Kidney (tissue), 14 donors: ENCODE data around the gene NDE1. TPM values are rescaled to one million over a fixed set of nuclear protein-coding genes. Genes with fewer than 3 reads are reported as not detected.

ENCODE experiments used
- DNase-seq, 5 donors: peaks; one replicate each; pipeline ENCODE4 v3.0.0-alpha.2; 2013 to 2020
- FAIRE-seq: peaks from 2 replicates; lab custom pipeline; 2012; peaks lifted over from hg19 to GRCh38; lab: Jason Lieb, UNC
- H3K27ac ChIP-seq, 2 donors: one replicate each; pipeline ENCODE4 v1.7.0; 2013; ENCODE audit warnings: low read depth in 2 of 2, low read length in 2 of 2, inconsistent platforms in 1 of 2
- H3K27me3 ChIP-seq: one replicate; pipeline ENCODE4 v1.7.1; 2013; ENCODE audit warnings: low read length, inconsistent platforms; ENCODE audit not compliant: control insufficient read depth, insufficient read depth
- H3K36me3 ChIP-seq, 3 donors: one replicate each; pipeline versions ENCODE4 v1.7.0 to v1.7.1; 2013; ENCODE audit warnings: low read length in 3 of 3, control low read depth in 1 of 3, inconsistent platforms in 1 of 3; ENCODE audit not compliant: insufficient read depth in 3 of 3, control insufficient read depth in 2 of 3
- H3K4me1 ChIP-seq, 3 donors: one replicate each; pipeline versions ENCODE4 v1.7.0 to v1.7.1; 2013; ENCODE audit warnings: low read length in 3 of 3, inconsistent platforms in 1 of 3, low read depth in 1 of 3; ENCODE audit not compliant: control insufficient read depth in 2 of 3, insufficient read depth in 2 of 3
- H3K4me3 ChIP-seq, 3 donors: one replicate each; pipeline versions ENCODE4 v1.7.0 to v1.8.1; 2013; ENCODE audit warnings: low read length in 3 of 3, control low read depth in 1 of 3, inconsistent platforms in 1 of 3
- H3K9ac ChIP-seq, 3 donors: one replicate each; pipeline versions ENCODE4 v1.7.0 to v1.7.1; 2013; ENCODE audit warnings: low read length in 3 of 3, control low read depth in 1 of 3, inconsistent platforms in 1 of 3
- H3K9me3 ChIP-seq, 3 donors: one replicate each; pipeline versions ENCODE4 v1.7.0 to v1.7.1; 2013; ENCODE audit warnings: low read length in 3 of 3, control low read depth in 1 of 3, inconsistent platforms in 1 of 3; ENCODE audit not compliant: control insufficient read depth in 2 of 3, insufficient read depth in 1 of 3
- CTCF ChIP-seq: IDR thresholded peaks from 3 replicates; pipeline ENCODE4 v1.5.1; 2012; ENCODE audit warnings: mild to moderate bottlenecking, moderate library complexity, borderline replicate concordance; ENCODE audit not compliant: insufficient read depth; ENCODE audit errors: extremely low read depth
- intact Hi-C: fragments of 100-400 bp; cut with DNase I; formaldehyde crosslinking; loops from one replicate; pipeline ENCODE4 v1.11.1; 2022
- polyA plus RNA-seq: library from polyadenylated mRNA; stranded (reverse); fragments of 350-450 nt; fragmentation: Illumina TruSeq; extraction: RNeasy Lipid Tissue Mini Kit (QIAGEN cat#74804); gene quantifications from one replicate; pipeline ENCODE4 v1.2.3, GENCODE V29; 2014; ENCODE audit warnings: low read depth, low replicate concordance; ENCODE audit not compliant: insufficient read depth
- total RNA-seq: library from RNA; stranded (reverse); fragmentation: NEBNext Ultra II Directional; extraction: Animal tissue kit (Norgen Biotek cat#: 25700); gene quantifications from one replicate; pipeline ENCODE4 v1.2.1, GENCODE V29; 2021
- donor health status: control.
- donor health status: control.
- donor health status: control.
- donor health status: control.
- donor health status: control.
- donor health status: DM: yes; HTN: yes; CAD: no.
- donor health status: Normal renal cell carcinoma (clear cell type).

NDE1 gene
- total and polyA plus RNA-seq, 2 donors from 2014 or later: 4.6 to 31.7 TPM

DNA sequence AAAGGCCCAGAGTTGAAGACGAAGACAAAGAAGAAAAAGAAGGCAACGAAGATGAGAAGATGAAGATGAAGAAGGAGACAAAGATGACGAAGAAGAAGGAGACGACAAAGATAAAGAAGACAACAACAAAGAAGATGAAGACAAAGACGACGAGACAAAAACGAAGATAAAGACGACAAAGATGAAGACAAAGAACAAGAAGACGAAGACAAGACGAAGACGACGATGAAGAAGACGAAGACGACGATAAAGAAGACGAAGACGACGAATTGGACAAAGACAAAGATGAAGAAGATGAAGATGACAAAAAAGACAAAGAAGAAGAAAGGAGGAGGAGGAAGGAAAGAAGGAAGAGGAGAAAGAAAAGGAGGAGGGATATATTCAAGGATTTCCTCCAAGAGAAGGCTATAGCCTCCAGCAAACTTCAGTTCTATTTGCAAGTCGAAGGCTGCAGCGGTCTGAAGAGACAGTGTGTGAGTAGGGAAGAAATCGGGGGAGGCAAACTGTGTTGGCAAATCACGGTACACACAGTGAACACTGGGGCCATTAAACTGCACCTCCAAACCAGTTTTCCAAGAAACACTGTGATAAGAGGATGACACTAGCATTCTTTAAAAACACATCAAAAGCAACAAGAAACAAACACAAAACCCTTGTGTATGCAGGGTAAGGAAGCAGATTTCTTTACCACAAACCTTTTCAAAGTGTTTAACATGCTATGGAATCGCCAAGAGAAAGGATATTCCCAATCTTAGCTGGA is 47.6 kb upstream of the NDE1 start:
- H3K27ac ChIP-seq: no peak overlapping the region
- no peaks in the 10 kb centered on the region for H3K27me3 ChIP-seq
- intact Hi-C loops: no loop called here
- no peak for DNase-seq
- no peaks in the 10 kb centered on the region for H3K4me1 ChIP-seq
- no peak overlapping the region for H3K9ac ChIP-seq
- no peak for TF ChIP-seq CTCF
- peaks cover 4 to 63% (median 53%) of the 10 kb centered on the region in 3 donors for H3K36me3 ChIP-seq
- H3K4me3 ChIP-seq: no peak overlapping the region
- H3K9me3 ChIP-seq: no peaks in the 10 kb centered on the region
- no peak for FAIRE-seq

DNA sequence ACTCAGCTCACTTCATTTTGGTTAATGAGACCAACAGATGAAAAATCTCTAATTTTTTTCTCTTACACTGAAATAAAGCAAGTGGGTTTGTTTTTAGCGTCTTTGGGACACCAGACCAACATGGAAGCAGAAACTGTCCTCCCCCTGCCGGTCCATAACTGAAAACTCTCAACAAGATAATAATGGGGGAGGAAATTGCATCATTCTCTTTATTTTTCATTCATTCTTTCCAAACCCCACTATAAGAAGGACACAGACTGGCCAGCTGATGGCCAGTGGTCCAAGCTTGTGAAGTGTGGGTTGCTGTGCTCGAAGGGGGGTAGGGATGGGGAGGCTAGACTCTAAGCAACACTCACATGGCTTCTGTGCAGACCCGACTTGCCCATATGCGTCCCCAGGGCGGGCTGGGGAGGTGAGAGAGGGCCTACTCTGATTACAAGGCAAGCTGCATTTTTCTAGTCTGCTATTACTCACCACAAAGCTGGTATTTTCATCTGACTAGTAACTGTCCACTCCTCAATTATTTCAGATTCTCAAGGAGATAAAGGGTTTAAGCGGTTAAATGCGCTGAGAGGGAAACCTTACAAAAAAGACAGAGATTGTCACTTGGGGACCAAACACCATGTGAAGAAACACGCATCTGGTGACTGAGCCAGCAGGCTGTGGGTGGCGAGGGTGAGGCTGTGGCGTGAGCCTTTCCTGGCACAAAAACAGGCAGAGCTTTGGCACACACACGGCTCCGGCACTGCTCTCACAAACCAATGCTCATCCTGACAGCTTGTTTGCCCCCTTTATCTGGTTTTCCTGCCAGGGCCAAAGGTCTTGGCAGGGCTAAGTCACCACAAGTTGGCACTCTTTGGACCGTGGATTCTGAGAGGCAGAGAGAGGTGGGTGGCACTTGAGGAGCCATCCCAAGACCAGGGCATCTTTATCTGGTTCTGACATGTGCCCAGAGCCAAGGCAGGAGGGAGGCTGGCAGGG is 45.3 kb upstream of the NDE1 start:
- no peak overlapping the region for H3K9ac ChIP-seq
- H3K27ac ChIP-seq: no peak overlapping the region
- H3K4me3 ChIP-seq: no peak overlapping the region
- no peak for TF ChIP-seq CTCF
- H3K27me3 ChIP-seq: no peaks in the 10 kb centered on the region
- intact Hi-C loops: no loop called here
- DNase-seq (no peak), FAIRE-seq (no peak)
- H3K9me3 ChIP-seq: no peaks in the 10 kb centered on the region
- H3K4me1 ChIP-seq: peaks cover 0 to 3% (median 0%) of the 10 kb centered on the region in 3 donors
- H3K36me3 ChIP-seq: peaks cover 9 to 64% (median 48%) of the 10 kb centered on the region in 3 donors

GRCh38 chr16:15605839-15606517 is 44.1 kb upstream of the NDE1 start:
- Histone ChIP-seq H3K4me1 (peaks cover 0 to 3% (median 0%) of the 10 kb centered on the region in 3 donors), H3K4me3 (no peak overlapping the region), H3K27me3 (no peaks in the 10 kb centered on the region), H3K9me3 (no peaks in the 10 kb centered on the region), H3K36me3 (peaks cover 9 to 69% (median 52%) of the 10 kb centered on the region in 3 donors), H3K27ac (no peak overlapping the region), H3K9ac (no peak overlapping the region)
- TF ChIP-seq CTCF: no peak
- DNase-seq (no peak), FAIRE-seq (no peak)
- intact Hi-C loops: no loop called here
